ENCODE data around the gene CDKN2D.
"Not testable (repeated sequence)": the region's sequence is repeated elsewhere in the genome, so short reads cannot be mapped to it uniquely, and the experiment has no call there.

Gene CDKN2D

GRCh38 chr19:10538204-10538983 lies 30.4 kb downstream of the CDKN2D start:
- DNase-seq (ENCODE audit: low read depth, low spot score): no peak
- Histone ChIP-seq H3K9me3 (ENCODE audit: control insufficient read depth, insufficient read depth, low read length) (no peaks in the 10 kb centered on the region), H3K4me3 (ENCODE audit: low read length) (no peak overlapping the region), H3K27me3 (ENCODE audit: control insufficient read depth, insufficient read depth, low read length) (no peaks in the 10 kb centered on the region), H3K4me1 (ENCODE audit: control insufficient read depth, insufficient read depth, low read length) (no peaks in the 10 kb centered on the region), H3K36me3 (ENCODE audit: control insufficient read depth, insufficient read depth, low read length) (no peaks in the 10 kb centered on the region), H3K27ac (ENCODE audit: low read length) (no peak overlapping the region)
- no CpG with 5 or more reads among the region's 20 CpGs for WGBS (ENCODE audit: insufficient coverage, insufficient read length)

- no peaks in the 10 kb centered on the region for H3K9me3 ChIP-seq (ENCODE audit: control insufficient read depth, insufficient read depth, low read length)
- no peaks in the 10 kb centered on the region for H3K27me3 ChIP-seq (ENCODE audit: control insufficient read depth, insufficient read depth, low read length)
- H3K4me1 ChIP-seq (ENCODE audit: control insufficient read depth, insufficient read depth, low read length): no peaks in the 10 kb centered on the region
- no peak overlapping the region for H3K4me3 ChIP-seq (ENCODE audit: low read length)
- WGBS (ENCODE audit: insufficient coverage, insufficient read length): no CpG with 5 or more reads among the region's 11 CpGs
- no peak for DNase-seq (ENCODE audit: low read depth, low spot score)
- no peaks in the 10 kb centered on the region for H3K36me3 ChIP-seq (ENCODE audit: control insufficient read depth, insufficient read depth, low read length)
- H3K27ac ChIP-seq (ENCODE audit: low read length): no peak overlapping the region
Observed at GRCh38 chr19:10537668-10538067, 31.1 kb downstream of the CDKN2D start.

DNA sequence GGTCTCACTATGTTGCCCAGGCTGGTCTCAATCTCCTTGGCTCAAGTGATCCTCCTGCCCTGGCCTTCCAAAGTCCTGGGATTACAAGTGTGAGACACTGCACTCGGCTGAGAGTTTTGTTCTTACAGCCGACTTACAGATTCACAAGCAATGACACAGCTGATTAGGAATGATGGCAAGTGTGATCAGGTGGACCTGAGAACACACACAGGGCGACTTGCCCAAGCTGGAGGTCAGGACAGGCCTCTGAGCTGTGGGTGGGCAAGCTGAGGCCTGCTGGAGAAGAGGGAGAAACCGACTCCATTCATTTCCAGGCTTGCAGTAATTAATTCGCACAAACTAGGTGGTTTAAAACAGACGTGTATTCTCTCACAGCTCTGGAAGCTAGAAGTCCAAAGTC lies 33.2 kb downstream of the CDKN2D start:
- no peak for DNase-seq (ENCODE audit: low read depth, low spot score)
- Histone ChIP-seq H3K9me3 (ENCODE audit: control insufficient read depth, insufficient read depth, low read length) (no peaks in the 10 kb centered on the region), H3K27ac (ENCODE audit: low read length) (no peak overlapping the region), H3K4me3 (ENCODE audit: low read length) (no peak overlapping the region), H3K27me3 (ENCODE audit: control insufficient read depth, insufficient read depth, low read length) (no peaks in the 10 kb centered on the region), H3K36me3 (ENCODE audit: control insufficient read depth, insufficient read depth, low read length) (no peaks in the 10 kb centered on the region), H3K4me1 (ENCODE audit: control insufficient read depth, insufficient read depth, low read length) (no peaks in the 10 kb centered on the region)
- no CpG with 5 or more reads among the region's 6 CpGs for WGBS (ENCODE audit: insufficient coverage, insufficient read length)

DNA sequence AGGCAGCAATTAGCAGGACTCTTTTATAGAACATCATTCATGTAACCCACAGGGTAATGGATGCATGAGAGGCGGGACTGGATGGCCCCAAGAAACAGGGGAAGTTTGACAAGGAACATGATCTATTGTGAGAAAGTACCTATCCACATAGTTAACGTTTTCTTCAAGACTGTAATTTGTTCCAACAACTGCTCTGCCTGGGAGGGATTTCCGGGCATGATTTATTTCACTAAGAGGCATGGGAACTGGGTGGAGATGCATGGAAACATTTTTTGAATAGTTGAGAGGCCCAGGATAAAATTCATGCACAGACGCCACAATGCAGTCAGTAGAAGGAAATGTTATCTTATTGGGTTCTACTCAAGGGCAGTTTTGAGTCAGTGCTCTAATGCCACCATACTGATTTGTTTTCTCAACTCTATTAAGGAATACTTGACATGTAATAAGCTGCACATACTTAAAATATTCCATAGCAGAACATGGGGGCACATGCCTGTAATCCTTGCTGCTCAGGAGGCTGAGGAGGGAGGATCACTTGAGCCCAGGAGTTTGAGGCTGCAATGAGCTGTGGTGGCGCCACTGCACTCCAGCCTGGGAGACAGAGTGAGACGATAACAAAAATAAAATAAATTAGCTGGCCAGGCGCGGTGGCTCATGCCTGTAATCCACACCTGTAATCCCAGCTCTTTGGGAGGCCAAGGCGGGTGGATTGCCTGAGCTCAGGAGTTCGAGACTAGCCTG lies 35.0 kb downstream of the CDKN2D start:
- no peaks in the 10 kb centered on the region for H3K27me3 ChIP-seq (ENCODE audit: control insufficient read depth, insufficient read depth, low read length)
- no peak overlapping the region for H3K27ac ChIP-seq (ENCODE audit: low read length)
- H3K36me3 ChIP-seq (ENCODE audit: control insufficient read depth, insufficient read depth, low read length): no peaks in the 10 kb centered on the region
- H3K9me3 ChIP-seq (ENCODE audit: control insufficient read depth, insufficient read depth, low read length): no peaks in the 10 kb centered on the region
- no peak overlapping the region for H3K4me3 ChIP-seq (ENCODE audit: low read length)
- WGBS (ENCODE audit: insufficient coverage, insufficient read length): no CpG with 5 or more reads among the region's 10 CpGs
- H3K4me1 ChIP-seq (ENCODE audit: control insufficient read depth, insufficient read depth, low read length): no peaks in the 10 kb centered on the region
- DNase-seq (ENCODE audit: low read depth, low spot score): no peak

DNA sequence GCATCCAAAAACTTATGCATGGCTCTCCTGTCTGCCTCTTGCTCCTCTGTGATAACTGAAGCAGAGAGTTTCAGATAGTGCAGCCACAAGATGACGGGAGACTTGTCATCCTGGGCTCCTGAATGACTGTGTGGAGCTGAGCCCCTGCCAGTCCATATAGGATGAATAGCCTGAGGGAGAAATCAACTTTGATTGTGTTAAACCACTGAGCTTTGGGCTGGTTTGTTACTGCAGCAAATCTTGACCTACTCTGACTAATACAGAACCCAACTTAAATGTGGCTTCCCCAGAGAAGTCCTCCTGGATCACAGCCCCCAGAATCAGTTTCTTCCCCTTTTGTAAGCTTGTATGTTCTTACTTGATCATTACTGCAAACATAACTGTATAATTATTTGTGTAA lies 36.3 kb downstream of the CDKN2D start:
- Histone ChIP-seq H3K9me3 (ENCODE audit: control insufficient read depth, insufficient read depth, low read length) (no peaks in the 10 kb centered on the region), H3K4me3 (ENCODE audit: low read length) (no peak overlapping the region), H3K36me3 (ENCODE audit: control insufficient read depth, insufficient read depth, low read length) (no peaks in the 10 kb centered on the region), H3K4me1 (ENCODE audit: control insufficient read depth, insufficient read depth, low read length) (no peaks in the 10 kb centered on the region), H3K27me3 (ENCODE audit: control insufficient read depth, insufficient read depth, low read length) (no peaks in the 10 kb centered on the region), H3K27ac (ENCODE audit: low read length) (no peak overlapping the region)
- no CpG with 5 or more reads among the region's 1 CpG for WGBS (ENCODE audit: insufficient coverage, insufficient read length)
- no peak for DNase-seq (ENCODE audit: low read depth, low spot score)

- 100% methylated on average over 2 of the region's 8 CpGs for WGBS (ENCODE audit: insufficient coverage, insufficient read length)
- H3K4me1 ChIP-seq (ENCODE audit: control insufficient read depth, insufficient read depth, low read length); H3K36me3 ChIP-seq (ENCODE audit: control insufficient read depth, insufficient read depth, low read length); H3K27ac ChIP-seq (ENCODE audit: low read length); H3K27me3 ChIP-seq (ENCODE audit: control insufficient read depth, insufficient read depth, low read length); H3K4me3 ChIP-seq (ENCODE audit: low read length); DNase-seq (ENCODE audit: low read depth, low spot score); H3K9me3 ChIP-seq (ENCODE audit: control insufficient read depth, insufficient read depth, low read length): not testable (repeated sequence)
Observed at GRCh38 chr19:10526887-10527286, 41.9 kb downstream of the CDKN2D start.

DNA sequence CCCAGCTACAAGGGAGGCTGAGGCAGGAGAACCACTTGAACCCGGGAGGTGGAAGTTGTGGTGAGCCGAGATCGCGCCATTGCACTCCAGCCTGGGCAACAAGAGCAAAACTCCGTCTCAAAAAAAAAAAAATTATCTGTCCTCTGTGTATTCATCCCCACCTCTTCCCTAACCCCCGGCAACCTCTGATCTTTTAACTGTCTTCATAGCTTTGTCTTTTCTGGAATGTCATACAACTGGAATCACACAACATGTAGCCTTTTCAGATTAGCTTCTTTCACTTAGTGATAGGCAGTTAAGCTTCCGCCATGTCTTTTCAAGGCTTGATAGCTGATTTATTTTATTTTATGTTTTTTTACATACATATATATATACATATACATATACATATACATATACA lies 43.1 kb downstream of the CDKN2D start:
- Histone ChIP-seq H3K4me1 (ENCODE audit: control insufficient read depth, insufficient read depth, low read length) (no peaks in the 10 kb centered on the region), H3K4me3 (ENCODE audit: low read length) (no peak overlapping the region), H3K27ac (ENCODE audit: low read length) (no peak overlapping the region), H3K9me3 (ENCODE audit: control insufficient read depth, insufficient read depth, low read length) (no peaks in the 10 kb centered on the region), H3K36me3 (ENCODE audit: control insufficient read depth, insufficient read depth, low read length) (no peaks in the 10 kb centered on the region), H3K27me3 (ENCODE audit: control insufficient read depth, insufficient read depth, low read length) (no peaks in the 10 kb centered on the region)
- no CpG with 5 or more reads among the region's 7 CpGs for WGBS (ENCODE audit: insufficient coverage, insufficient read length)
- DNase-seq (ENCODE audit: low read depth, low spot score): no peak

GRCh38 chr19:10523135-10523636 lies 45.6 kb downstream of the CDKN2D start:
- no peak overlapping the region for H3K27ac ChIP-seq (ENCODE audit: low read length)
- no peaks in the 10 kb centered on the region for H3K36me3 ChIP-seq (ENCODE audit: control insufficient read depth, insufficient read depth, low read length)
- DNase-seq (ENCODE audit: low read depth, low spot score): no peak
- no peaks in the 10 kb centered on the region; the same call in 1 of the 2 replicates for H3K4me1 ChIP-seq (ENCODE audit: control insufficient read depth, insufficient read depth, low read length)
- no CpG with 5 or more reads among the region's 3 CpGs for WGBS (ENCODE audit: insufficient coverage, insufficient read length)
- H3K4me3 ChIP-seq (ENCODE audit: low read length): no peak overlapping the region
- H3K27me3 ChIP-seq (ENCODE audit: control insufficient read depth, insufficient read depth, low read length): no peaks in the 10 kb centered on the region; the same call in 1 of the 2 replicates
- no peaks in the 10 kb centered on the region for H3K9me3 ChIP-seq (ENCODE audit: control insufficient read depth, insufficient read depth, low read length)

GRCh38 chr19:10521461-10522171 lies 47.2 kb downstream of the CDKN2D start:
- Histone ChIP-seq H3K36me3 (ENCODE audit: control insufficient read depth, insufficient read depth, low read length) (no peaks in the 10 kb centered on the region), H3K9me3 (ENCODE audit: control insufficient read depth, insufficient read depth, low read length) (no peaks in the 10 kb centered on the region), H3K4me3 (ENCODE audit: low read length) (no peak overlapping the region), H3K27ac (ENCODE audit: low read length) (no peak overlapping the region), H3K27me3 (ENCODE audit: control insufficient read depth, insufficient read depth, low read length) (peaks cover 2% of the 10 kb centered on the region; the same call in 1 of the 2 replicates), H3K4me1 (ENCODE audit: control insufficient read depth, insufficient read depth, low read length) (no peaks in the 10 kb centered on the region; the same call in 1 of the 2 replicates)
- DNase-seq (ENCODE audit: low read depth, low spot score): no peak
- WGBS (ENCODE audit: insufficient coverage, insufficient read length): no CpG with 5 or more reads among the region's 13 CpGs

- WGBS (ENCODE audit: insufficient coverage, insufficient read length): no CpG with 5 or more reads among the region's 15 CpGs
- Histone ChIP-seq H3K27me3 (ENCODE audit: control insufficient read depth, insufficient read depth, low read length) (peaks cover 8% of the 10 kb centered on the region), H3K4me3 (ENCODE audit: low read length) (no peak overlapping the region), H3K4me1 (ENCODE audit: control insufficient read depth, insufficient read depth, low read length) (no peaks in the 10 kb centered on the region; the same call in 1 of the 2 replicates), H3K27ac (ENCODE audit: low read length) (no peak overlapping the region), H3K36me3 (ENCODE audit: control insufficient read depth, insufficient read depth, low read length) (no peaks in the 10 kb centered on the region), H3K9me3 (ENCODE audit: control insufficient read depth, insufficient read depth, low read length) (no peaks in the 10 kb centered on the region)
- DNase-seq (ENCODE audit: low read depth, low spot score): no peak
Observed at GRCh38 chr19:10520652-10521318, 48.0 kb downstream of the CDKN2D start.

Data from iPS DF 6.9 (cell line).